BJ (cell line): ENCODE data around the gene SGIP1. TPM values are rescaled to one million over a fixed set of nuclear protein-coding genes. Genes with fewer than 3 reads are reported as not detected.

Experiments
- CTCF ChIA-PET: fragments of 350-600 bp; formaldehyde crosslinking; extraction: SDS; loops from one replicate; lab custom pipeline; 2021; ENCODE audit warnings: antibody characterized with exemption, inconsistent platforms; lab: Yijun Ruan, JAX
- POLR2A ChIA-PET: fragments of 300-600 bp; sonication (Branson Sonifier 250); formaldehyde crosslinking; extraction: SDS; loops from one replicate; lab custom pipeline; 2021; ENCODE audit warnings: antibody characterized with exemption; lab: Charles Lee
- DNase-seq: peaks from one replicate; pipeline ENCODE4 v3.0.0-alpha.2; 2011; ENCODE audit warnings: low read depth
- H3K27me3 ChIP-seq: 2 replicates; pipeline ENCODE4 v1.6.0; 2011; ENCODE audit warnings: low read length; ENCODE audit not compliant: control insufficient read depth, insufficient read depth
- H3K36me3 ChIP-seq: 2 replicates; pipeline ENCODE4 v1.5.1; 2011; ENCODE audit warnings: low read length; ENCODE audit not compliant: control insufficient read depth, insufficient read depth
- H3K4me3 ChIP-seq: 2 replicates; pipeline ENCODE4 v1.5.1; 2011; ENCODE audit warnings: low read depth, mild to moderate bottlenecking, control low read depth, low read length
- CTCF ChIP-seq: IDR thresholded peaks from 2 replicates; pipeline ENCODE4 v1.5.1; 2011; ENCODE audit warnings: low read depth, mild to moderate bottlenecking, control low read depth, inconsistent platforms, low read length, moderate library complexity; ENCODE audit not compliant: insufficient read depth
- polyA plus RNA-seq: library from polyadenylated mRNA; depleted of rRNA; stranded (reverse); fragments of >200 nt; gene quantifications from 2 replicates; pipeline ENCODE4 v1.2.3, GENCODE V29; 2011

Gene SGIP1
- polyA plus RNA-seq, 1 experiment: 49.4 TPM

DNA sequence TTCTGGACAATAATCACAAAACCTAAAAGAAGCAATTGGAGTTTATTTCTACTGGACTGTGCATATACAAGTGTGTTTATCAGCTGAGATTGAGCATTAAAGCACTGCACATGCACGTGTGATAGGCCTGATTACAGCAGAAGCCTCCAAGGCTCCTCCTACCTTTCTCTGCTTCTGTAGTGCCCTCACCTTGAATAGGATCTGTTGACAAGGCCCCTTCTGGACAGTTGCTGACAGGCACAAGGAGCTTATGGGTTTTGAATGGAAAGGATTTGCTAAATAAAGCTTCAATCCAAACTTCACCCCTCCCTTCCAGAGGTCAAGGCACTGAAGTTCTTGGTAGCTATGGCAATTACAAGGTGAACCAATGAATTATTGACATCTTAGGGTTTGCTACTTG is 7.9 kb upstream of the SGIP1 start:
- no peaks in the 10 kb centered on the region for H3K27me3 ChIP-seq
- no peak for DNase-seq
- H3K4me3 ChIP-seq: no peak overlapping the region
- POLR2A ChIA-PET: no interaction called here
- TF ChIP-seq CTCF: no peak
- CTCF ChIA-PET: interaction anchor here (1.4 to 2.1 kb wide), 3 partner anchors 15 to 200 kb away, joined by 3 to 8 read pairs (median 4); no protein-coding TSS in a partner anchor
- H3K36me3 ChIP-seq: no peaks in the 10 kb centered on the region

GRCh38 chr1:66526991-66527390 is 7.0 kb upstream of the SGIP1 start:
- Histone ChIP-seq H3K27me3 (no peaks in the 10 kb centered on the region), H3K4me3 (no peak overlapping the region), H3K36me3 (no peaks in the 10 kb centered on the region)
- no peak for TF ChIP-seq CTCF
- POLR2A ChIA-PET: no interaction called here
- CTCF ChIA-PET: interaction anchor here (1.4 to 2.1 kb wide), 4 partner anchors 14 to 199 kb away, joined by 3 to 8 read pairs (median 4); no protein-coding TSS in a partner anchor
- DNase-seq: no peak

GRCh38 chr1:66527686-66528085 is 6.3 kb upstream of the SGIP1 start:
- TF ChIP-seq CTCF: no peak
- ChIA-PET POLR2A (no interaction called here), CTCF (interaction anchor here (0.7 to 1.7 kb wide), 3 partner anchors 16 to 271 kb away, joined by 4 to 5 read pairs (median 4); no protein-coding TSS in a partner anchor)
- DNase-seq: no peak
- no peaks in the 10 kb centered on the region for H3K36me3 ChIP-seq
- no peak overlapping the region for H3K4me3 ChIP-seq
- no peaks in the 10 kb centered on the region for H3K27me3 ChIP-seq

GRCh38 chr1:66528580-66528979 is 5.4 kb upstream of the SGIP1 start:
- ChIA-PET POLR2A (no interaction called here), CTCF (interaction anchor here (0.7 to 1.7 kb wide), 4 partner anchors 15 to 271 kb away, joined by 3 to 5 read pairs (median 4); no protein-coding TSS in a partner anchor)
- no peak for TF ChIP-seq CTCF
- no peaks in the 10 kb centered on the region for H3K27me3 ChIP-seq
- DNase-seq: no peak
- H3K4me3 ChIP-seq: no peak overlapping the region
- no peaks in the 10 kb centered on the region for H3K36me3 ChIP-seq

DNA sequence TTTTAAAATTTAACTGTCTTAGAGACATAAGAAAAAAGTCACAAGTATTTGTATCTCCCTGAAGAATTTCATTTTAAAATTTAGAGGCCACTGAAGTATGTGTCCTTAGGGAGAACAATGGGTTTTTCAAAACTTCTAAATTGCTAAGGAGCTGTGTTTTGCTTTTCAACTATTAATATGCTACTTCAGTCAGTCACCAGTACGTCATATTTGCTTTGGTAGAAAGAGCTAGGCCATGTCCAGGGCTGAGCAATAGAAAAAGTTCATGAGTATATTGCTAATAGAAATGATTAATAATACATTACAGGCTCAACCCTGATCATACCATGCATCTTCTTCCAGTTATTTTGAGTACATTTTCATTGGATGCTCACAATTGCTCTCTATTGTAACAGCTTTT is 1.7 kb upstream of the SGIP1 start:
- ChIA-PET CTCF (interaction anchor here (0.6 to 3.0 kb wide), 3 partner anchors 12 to 193 kb away, joined by 3 to 14 read pairs (median 3); no protein-coding TSS in a partner anchor), POLR2A (no interaction called here)
- Histone ChIP-seq H3K27me3 (no peaks in the 10 kb centered on the region), H3K4me3 (no peak overlapping the region), H3K36me3 (no peaks in the 10 kb centered on the region)
- no peak for TF ChIP-seq CTCF
- DNase-seq: no peak
